Neural progenitor cell (in vitro differentiated cells): ENCODE results near the gene NFIA.

Source experiments
- CTCF ChIP-seq: fragments of 200-600 bp; sonication (generic); IDR thresholded peaks from 2 replicates; pipeline ENCODE4 v1.5.1; 2017; ENCODE audit warnings: antibody characterized with exemption, mild to moderate bottlenecking
- EZH2 ChIP-seq: fragments of 200-600 bp; sonication (generic); IDR thresholded peaks from 2 replicates; pipeline ENCODE4 v1.6.1; 2017; ENCODE audit warnings: antibody characterized with exemption, mild to moderate bottlenecking, moderate library complexity
- EZH2phosphoT487 ChIP-seq: fragments of 200-600 bp; sonication (generic); IDR thresholded peaks from 2 replicates; pipeline ENCODE4 v1.6.1; 2017; ENCODE audit warnings: antibody characterized with exemption

GRCh38 chr1:61165402-61165801 is 83.0 kb downstream of the NFIA start:
- TF ChIP-seq CTCF (no peak), EZH2 (no peak), EZH2phosphoT487 (no peak)
